HG03108 (cell line): ENCODE data around the gene PNMA3.
"Not testable (repeated sequence)": the region's sequence is repeated elsewhere in the genome, so short reads cannot be mapped to it uniquely, and the experiment has no call there.

ENCODE experiments used
- ATAC-seq: cut with Tn5 transposase; IDR thresholded peaks from one replicate; pipeline ENCODE4 v1.9.1; 2021; ENCODE audit warnings: moderate library complexity; ENCODE audit not compliant: unreplicated experiment

Gene PNMA3

DNA sequence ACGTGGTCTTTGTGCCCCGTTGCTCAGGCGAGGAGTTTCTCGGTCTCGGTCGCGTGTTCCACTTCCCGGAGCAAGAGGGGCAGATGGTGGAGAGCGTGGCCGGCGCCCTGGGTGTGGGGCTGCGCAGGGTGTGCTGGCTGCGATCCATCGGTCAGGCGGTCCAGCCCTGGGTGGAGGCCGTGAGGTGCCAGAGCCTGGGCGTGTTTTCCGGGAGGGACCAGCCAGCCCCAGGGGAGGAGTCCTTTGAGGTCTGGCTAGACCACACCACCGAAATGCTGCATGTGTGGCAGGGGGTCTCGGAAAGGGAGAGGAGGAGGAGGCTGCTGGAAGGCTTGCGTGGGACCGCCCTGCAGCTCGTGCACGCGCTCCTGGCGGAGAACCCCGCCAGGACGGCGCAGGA is 17.1 kb downstream of the PNMA3 start:
- not testable (repeated sequence) for ATAC-seq

DNA sequence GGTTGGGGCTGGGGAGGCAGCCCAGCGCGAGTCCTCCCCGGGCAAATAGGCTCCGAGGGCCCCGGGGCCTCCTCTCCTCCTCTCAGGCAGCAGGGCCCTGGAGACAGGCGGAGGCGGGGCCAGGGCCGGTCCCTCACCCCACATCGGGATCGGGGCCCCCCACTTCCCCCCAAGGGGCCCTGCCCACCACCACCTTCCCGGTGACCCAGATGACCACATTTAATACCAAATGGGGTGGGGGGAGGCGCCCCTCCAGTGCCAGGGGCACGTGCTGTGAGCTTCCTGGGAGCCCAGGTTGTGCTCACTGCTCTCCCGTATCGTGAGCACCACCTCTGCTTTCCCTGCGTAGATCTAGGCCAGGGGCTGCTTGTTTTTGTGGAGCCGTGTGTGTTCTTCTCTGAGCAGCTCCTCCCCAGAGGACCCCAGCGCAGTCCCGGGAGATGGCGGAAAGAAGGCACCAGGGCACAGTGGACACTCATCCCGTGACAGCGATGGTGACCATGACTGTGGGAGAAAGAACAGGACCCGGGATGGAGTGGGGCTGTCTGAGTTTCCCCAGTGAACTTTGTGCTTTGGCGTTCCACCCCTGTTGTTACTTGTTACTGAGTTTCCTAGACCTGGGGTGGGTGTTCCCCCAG is 18.1 kb downstream of the PNMA3 start:
- no peak for ATAC-seq

DNA sequence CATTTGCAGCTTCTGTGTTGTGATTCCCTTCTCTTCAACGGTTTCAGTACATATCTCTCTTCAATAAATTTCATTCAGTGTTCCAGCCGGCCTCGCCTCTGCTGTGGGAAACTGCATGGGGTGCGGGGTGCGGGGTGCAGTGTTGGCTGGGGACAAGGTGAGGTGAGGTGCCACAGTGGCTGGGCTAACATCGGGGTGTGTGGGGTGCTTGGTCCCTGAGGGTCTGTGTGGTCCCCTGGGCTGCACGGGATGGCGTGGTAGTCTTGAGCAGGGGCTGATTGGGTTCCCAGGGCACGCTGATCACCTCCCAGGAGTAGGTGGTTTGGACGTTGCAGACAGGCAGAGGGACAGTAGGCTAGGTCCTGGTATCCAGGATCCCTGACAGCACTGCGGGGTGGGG is 18.7 kb downstream of the PNMA3 start:
- no peak for ATAC-seq

DNA sequence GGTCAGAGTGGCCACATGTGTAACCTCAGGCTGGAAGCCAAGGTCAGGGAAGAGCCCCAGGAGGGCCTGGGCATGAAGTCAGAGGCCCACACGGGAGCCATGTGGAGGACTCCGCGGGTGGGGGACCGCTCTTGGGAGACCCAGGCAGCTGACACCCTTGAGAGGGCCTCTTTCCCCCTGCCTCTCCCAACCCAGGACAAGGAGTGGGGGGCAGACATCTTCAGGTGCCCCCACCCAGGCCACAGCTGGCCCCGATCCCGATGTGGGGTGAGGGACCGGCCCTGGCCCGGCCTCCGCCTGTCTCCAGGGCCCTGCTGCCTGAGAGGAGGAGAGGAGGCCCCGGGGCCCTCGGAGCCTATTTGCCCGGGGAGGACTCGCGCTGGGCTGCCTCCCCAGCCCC is 19.1 kb downstream of the PNMA3 start:
- no peak for ATAC-seq

DNA sequence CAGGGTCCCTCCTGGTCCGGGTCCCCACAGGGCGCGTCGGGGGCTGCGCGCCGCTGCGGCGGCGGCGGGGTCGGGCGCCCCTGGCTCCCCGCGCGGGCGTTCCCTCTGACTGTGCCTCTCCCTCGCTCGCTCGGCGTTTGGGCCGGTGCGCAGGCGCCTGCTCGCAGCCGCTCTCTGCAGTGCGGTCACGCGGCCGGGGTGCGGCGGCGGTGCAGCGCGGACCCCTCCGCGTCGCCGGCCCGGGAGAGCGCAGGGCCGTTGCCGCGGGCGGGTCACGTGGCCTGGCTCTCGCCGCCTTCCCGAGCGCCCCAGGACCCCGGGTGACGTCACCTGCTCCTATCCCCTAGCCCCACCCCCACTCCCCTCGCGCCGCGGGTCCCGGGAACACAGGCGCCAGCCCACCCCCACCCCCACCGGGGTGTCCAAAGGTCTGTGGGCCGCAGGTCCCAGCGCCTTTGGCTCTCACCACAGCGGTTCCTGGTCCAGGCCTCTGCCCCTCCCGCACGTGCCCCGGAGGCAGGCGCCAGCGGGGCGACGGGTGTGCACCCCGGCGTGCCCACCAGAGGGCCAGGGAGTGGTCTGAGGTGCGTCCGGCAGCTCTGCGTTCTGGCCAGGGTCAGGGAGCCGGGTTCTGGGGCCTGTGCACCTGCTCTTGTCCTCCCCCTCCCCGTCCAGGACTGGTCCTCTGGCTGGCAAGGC is 21.3 kb downstream of the PNMA3 start:
- ATAC-seq = not testable (repeated sequence)

DNA sequence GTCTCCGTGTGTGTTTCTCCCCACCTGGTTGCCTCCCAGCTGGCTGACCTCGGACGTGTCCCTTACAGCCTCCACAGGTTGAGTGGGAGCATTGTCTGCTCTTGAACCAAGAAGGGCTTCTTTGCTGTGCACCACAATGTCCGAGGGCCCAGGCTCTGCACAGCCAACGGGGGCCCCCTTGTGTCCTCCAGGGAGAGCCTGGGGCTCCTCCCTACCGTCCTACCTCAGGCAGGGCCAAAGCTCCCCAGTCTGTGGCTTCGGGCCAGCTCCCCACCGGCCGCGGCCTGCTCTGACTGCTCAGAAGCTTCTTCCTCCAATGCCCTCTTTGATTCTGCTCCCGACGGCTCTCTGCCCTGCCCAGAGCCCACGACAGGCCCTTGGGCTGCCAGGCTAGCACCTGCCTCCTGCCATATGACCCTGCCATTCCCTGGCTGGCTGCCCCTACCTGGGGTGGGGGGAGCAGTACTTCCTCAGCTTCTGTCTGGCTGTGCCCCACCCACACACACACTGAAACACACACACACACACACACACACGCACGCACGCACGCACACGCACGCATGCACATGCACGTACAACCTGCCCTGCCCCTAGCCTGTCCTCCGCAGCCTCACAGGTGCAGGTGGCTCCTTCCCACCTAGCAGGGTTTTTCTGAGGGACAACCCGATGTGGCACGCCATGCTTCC is 27.1 kb downstream of the PNMA3 start:
- ATAC-seq = not testable (repeated sequence)

DNA sequence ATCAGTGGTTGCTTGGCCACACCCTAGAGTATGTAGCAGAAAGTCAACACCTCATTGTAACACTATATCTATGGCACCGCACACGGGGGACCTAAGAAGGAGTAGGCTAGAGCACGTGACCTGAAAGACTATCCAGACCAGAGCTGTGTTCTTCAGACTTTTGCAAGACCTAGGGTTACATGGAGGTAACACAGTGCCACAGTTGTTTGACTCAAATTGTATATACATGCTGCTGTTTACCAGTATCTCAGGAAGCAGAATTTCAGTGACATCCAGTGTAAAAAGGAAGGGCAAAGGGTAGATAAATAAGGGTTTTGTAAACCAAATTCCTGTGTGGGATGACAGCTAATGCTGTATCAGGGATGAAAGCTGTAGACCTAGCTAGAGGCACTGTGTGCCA is 46.1 kb downstream of the PNMA3 start:
- no peak for ATAC-seq

DNA sequence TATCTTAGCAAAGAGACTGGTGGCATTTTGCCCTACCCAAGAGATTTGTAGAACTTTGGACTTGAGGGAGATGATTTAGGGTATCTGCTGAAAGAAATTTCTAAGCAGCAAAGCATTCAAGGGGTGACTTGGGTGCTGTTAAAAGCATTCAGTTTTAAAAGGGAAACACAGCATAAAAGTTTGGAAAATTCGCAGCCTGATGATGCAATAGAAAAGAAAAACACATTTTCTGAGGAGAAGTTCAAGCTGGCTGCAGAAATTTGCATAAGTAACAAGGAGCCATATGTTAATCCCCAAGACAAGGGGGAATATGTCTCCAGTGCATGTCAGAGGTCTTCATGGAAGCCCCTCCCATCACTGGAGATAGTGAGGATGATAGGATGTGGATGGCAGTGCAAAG is 48.7 kb downstream of the PNMA3 start:
- not testable (repeated sequence) for ATAC-seq

DNA sequence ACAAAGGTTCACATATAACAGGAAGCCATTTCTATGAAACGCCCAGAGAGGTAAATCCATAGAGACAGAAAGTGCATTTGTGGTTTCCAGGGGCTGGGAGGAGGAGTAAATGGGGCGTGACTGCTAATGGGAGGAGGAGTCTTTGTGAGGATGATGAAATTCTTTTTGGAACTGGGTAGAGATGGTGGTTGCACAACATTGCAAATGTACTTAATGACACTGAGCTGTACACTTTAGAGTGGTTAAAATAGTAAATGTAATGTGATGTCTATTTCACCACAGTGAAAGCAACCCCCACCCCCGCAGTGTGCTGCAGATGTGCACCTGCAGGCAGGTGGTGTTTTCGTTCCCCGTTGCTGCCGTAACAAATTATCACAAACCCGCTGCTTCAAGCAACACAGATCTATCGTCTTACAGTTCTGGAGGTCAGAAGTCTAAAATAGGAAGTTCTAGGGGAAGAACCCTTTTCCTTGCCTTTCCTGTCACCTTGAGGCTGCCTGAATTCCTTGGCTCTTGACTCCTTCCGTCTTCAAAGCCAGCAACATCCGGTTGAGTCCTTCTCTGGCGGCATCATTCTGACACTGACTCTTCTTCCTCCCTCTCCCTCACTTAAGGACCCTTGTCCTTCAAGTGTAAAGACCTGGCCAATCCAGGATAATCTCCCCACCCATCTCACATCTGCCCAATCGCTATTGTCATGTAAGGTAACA is 50.0 kb downstream of the PNMA3 start:
- ATAC-seq = not testable (repeated sequence)
